HG03025 (cell line): Measurements from ENCODE around the gene COA1.
A peak's percentile ranks its signal among the peaks of the same experiment; 100 is the strongest.

Experiments
- ATAC-seq: cut with Tn5 transposase; IDR thresholded peaks from one replicate; pipeline ENCODE4 v1.9.1; 2021; ENCODE audit warnings: mild to moderate bottlenecking, moderate library complexity; ENCODE audit not compliant: unreplicated experiment, low FRiP score

Gene COA1

GRCh38 chr7:43658718-43659548, 70.4 kb downstream of the COA1 start:
- ATAC-seq: no peak

GRCh38 chr7:43656997-43657396, 72.3 kb downstream of the COA1 start:
- no peak for ATAC-seq

GRCh38 chr7:43655584-43655983, 73.7 kb downstream of the COA1 start:
- no peak for ATAC-seq

GRCh38 chr7:43653891-43654504, 75.3 kb downstream of the COA1 start:
- ATAC-seq: no peak

GRCh38 chr7:43653466-43653865, 75.9 kb downstream of the COA1 start:
- ATAC-seq: no peak

GRCh38 chr7:43652364-43652763, 77.0 kb downstream of the COA1 start:
- no peak for ATAC-seq

- no peak for ATAC-seq
These were observed 78.8 kb downstream of the COA1 start for GRCh38 chr7:43650457-43651052.

- ATAC-seq: peak; percentile 57
These were observed 79.5 kb downstream of the COA1 start for GRCh38 chr7:43649755-43650274.

- peak; percentile 54 for ATAC-seq
These were observed 80.6 kb downstream of the COA1 start for GRCh38 chr7:43648473-43649406.

- ATAC-seq: peak; percentile 2
These were observed 81.5 kb downstream of the COA1 start for GRCh38 chr7:43647673-43648472.

GRCh38 chr7:43647339-43647672, 82.0 kb downstream of the COA1 start:
- no peak for ATAC-seq

GRCh38 chr7:43646603-43647338, 82.6 kb downstream of the COA1 start:
- no peak for ATAC-seq

- no peak for ATAC-seq
These were observed 83.6 kb downstream of the COA1 start for GRCh38 chr7:43645699-43646226.

GRCh38 chr7:43643846-43644245, 85.5 kb downstream of the COA1 start:
- ATAC-seq: no peak

GRCh38 chr7:43642897-43643630, 86.3 kb downstream of the COA1 start:
- no peak for ATAC-seq

GRCh38 chr7:43640679-43641078, 88.6 kb downstream of the COA1 start:
- ATAC-seq: no peak

- no peak for ATAC-seq
These were observed 89.3 kb downstream of the COA1 start for GRCh38 chr7:43639858-43640491.
